Testis (tissue), 2 donors: ENCODE data around the gene MRPS5.

Experiments used
- POLR2A ChIP-seq: fragments of 450-650 bp; IDR thresholded peaks from one replicate; pipeline ENCODE4 v1.6.1; 2017; ENCODE audit warnings: antibody characterized with exemption, mild to moderate bottlenecking, moderate library complexity
- TF ChIP-seq, protein P1 (sequence below), 3 experiments: fragments of 450-650 bp in 2 of 3; fragments of 200-600 bp in 1 of 3; sonication (generic) in 1 of 3; IDR thresholded peaks; one replicate each; pipeline ENCODE4 v1.5.1; 2016 to 2019; ENCODE audit warnings: antibody characterized with exemption in 3 of 3, mild to moderate bottlenecking in 2 of 3, moderate library complexity in 1 of 3

DNA sequence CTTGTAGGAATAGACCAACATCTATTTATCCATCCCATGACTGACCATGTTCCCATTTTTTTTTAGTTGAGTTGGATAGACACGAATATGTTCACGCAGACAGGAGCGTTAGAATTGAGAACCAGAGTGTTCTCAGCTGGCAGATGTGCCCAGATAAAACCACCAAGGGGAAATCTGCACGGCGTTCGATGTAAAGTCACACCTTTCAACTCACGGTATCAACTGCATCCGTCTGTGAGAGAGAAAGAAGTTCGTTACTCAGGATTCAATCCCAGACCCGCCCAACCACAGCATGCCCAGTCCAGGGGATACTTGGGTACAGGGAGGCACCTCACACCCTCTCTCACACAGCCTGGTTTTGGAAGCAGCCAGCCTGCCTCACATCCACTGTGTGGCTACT lies 70.0 kb downstream of the MRPS5 start:
- TF ChIP-seq, protein P1, sequence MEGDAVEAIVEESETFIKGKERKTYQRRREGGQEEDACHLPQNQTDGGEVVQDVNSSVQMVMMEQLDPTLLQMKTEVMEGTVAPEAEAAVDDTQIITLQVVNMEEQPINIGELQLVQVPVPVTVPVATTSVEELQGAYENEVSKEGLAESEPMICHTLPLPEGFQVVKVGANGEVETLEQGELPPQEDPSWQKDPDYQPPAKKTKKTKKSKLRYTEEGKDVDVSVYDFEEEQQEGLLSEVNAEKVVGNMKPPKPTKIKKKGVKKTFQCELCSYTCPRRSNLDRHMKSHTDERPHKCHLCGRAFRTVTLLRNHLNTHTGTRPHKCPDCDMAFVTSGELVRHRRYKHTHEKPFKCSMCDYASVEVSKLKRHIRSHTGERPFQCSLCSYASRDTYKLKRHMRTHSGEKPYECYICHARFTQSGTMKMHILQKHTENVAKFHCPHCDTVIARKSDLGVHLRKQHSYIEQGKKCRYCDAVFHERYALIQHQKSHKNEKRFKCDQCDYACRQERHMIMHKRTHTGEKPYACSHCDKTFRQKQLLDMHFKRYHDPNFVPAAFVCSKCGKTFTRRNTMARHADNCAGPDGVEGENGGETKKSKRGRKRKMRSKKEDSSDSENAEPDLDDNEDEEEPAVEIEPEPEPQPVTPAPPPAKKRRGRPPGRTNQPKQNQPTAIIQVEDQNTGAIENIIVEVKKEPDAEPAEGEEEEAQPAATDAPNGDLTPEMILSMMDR (IDR thresholded peaks at IDR 0.05), result no peak
- TF ChIP-seq POLR2A, result no peak
